OCI-LY1 (cell line): Measurements from ENCODE around the gene GTF3C5.

Source experiments
- H2AFZ ChIP-seq: fragments of 200-600 bp; sonication (generic), shearing (Covaris generic); 2 replicates; pipeline ENCODE4 v1.6.0; 2014; ENCODE audit warnings: antibody characterized with exemption, mild to moderate bottlenecking, low read length
- H3F3A ChIP-seq: fragments of 200-600 bp; sonication (generic), shearing (Covaris generic); 2 replicates; pipeline ENCODE4 v1.6.0; 2014; ENCODE audit warnings: mild to moderate bottlenecking, antibody characterized with exemption, low read length, moderate library complexity; ENCODE audit not compliant: insufficient read depth
- H3K27ac ChIP-seq: fragments of 200-600 bp; sonication (generic); 2 replicates; pipeline ENCODE4 v1.5.1; 2014; ENCODE audit warnings: low read length, mixed run types, mild to moderate bottlenecking, low read depth; ENCODE audit not compliant: poor library complexity, severe bottlenecking
- H3K27me3 ChIP-seq: fragments of 200-600 bp; sonication (generic); 2 replicates; pipeline ENCODE4 v1.6.0; 2014; ENCODE audit warnings: antibody characterized with exemption, mild to moderate bottlenecking, low read length, moderate library complexity; ENCODE audit not compliant: insufficient read depth
- H3K36me3 ChIP-seq: fragments of 200-600 bp; sonication (generic); 2 replicates; pipeline ENCODE4 v1.6.1; 2014; ENCODE audit warnings: mild to moderate bottlenecking, antibody characterized with exemption, low read length, moderate library complexity, mixed read lengths; ENCODE audit not compliant: insufficient read depth
- H3K4me1 ChIP-seq: fragments of 200-600 bp; sonication (generic); 2 replicates; pipeline ENCODE4 v1.5.1; 2014; ENCODE audit warnings: mild to moderate bottlenecking, low read length, moderate library complexity; ENCODE audit not compliant: insufficient read depth, severe bottlenecking
- H3K4me2 ChIP-seq: fragments of 200-600 bp; sonication (generic), shearing (Covaris generic); 2 replicates; pipeline ENCODE4 v1.6.1; 2014; ENCODE audit warnings: low read length
- H3K4me3 ChIP-seq: fragments of 200-600 bp; sonication (generic); 2 replicates; pipeline ENCODE4 v1.5.1; 2014; ENCODE audit warnings: low read length, low read depth, mild to moderate bottlenecking, mixed read lengths; ENCODE audit not compliant: poor library complexity, severe bottlenecking
- H3K79me2 ChIP-seq: fragments of 200-600 bp; shearing (Covaris generic); 2 replicates; pipeline ENCODE4 v1.6.1; 2016; ENCODE audit warnings: mixed run types, low read length, mixed read lengths; ENCODE audit not compliant: insufficient read depth
- H3K9ac ChIP-seq: fragments of 200-600 bp; sonication (generic), shearing (Covaris generic); 2 replicates; pipeline ENCODE4 v1.6.1; 2014; ENCODE audit warnings: mild to moderate bottlenecking, low read length, mixed read lengths
- H3K9me2 ChIP-seq: fragments of 200-600 bp; sonication (generic), shearing (Covaris generic); 2 replicates; pipeline ENCODE4 v1.6.1; 2014; ENCODE audit warnings: low read depth, mild to moderate bottlenecking, low read length, mixed read lengths
- H3K9me3 ChIP-seq: fragments of 200-600 bp; shearing (Covaris generic); 2 replicates; pipeline ENCODE4 v1.6.1; 2014; ENCODE audit warnings: low read length, mixed read lengths
- H4K20me1 ChIP-seq: fragments of 200-600 bp; sonication (generic), shearing (Covaris generic); 2 replicates; pipeline ENCODE4 v1.6.0; 2016; ENCODE audit warnings: mild to moderate bottlenecking, low read length; ENCODE audit not compliant: insufficient read depth
- EZH2 ChIP-seq: fragments of 200-600 bp; sonication (generic), shearing (Covaris generic); IDR thresholded peaks from 2 replicates; pipeline ENCODE4 v1.8.0; 2017; ENCODE audit warnings: borderline replicate concordance, mixed run types, mild to moderate bottlenecking, antibody characterized with exemption, low read length, moderate library complexity, mixed read lengths
- TF ChIP-seq, protein P1 (sequence below): fragments of 200-600 bp; sonication (generic), shearing (Covaris generic); IDR thresholded peaks from 2 replicates; pipeline ENCODE4 v1.5.1; 2017; ENCODE audit warnings: mild to moderate bottlenecking, antibody characterized with exemption, low read length, moderate library complexity, mixed read lengths

Gene GTF3C5

DNA sequence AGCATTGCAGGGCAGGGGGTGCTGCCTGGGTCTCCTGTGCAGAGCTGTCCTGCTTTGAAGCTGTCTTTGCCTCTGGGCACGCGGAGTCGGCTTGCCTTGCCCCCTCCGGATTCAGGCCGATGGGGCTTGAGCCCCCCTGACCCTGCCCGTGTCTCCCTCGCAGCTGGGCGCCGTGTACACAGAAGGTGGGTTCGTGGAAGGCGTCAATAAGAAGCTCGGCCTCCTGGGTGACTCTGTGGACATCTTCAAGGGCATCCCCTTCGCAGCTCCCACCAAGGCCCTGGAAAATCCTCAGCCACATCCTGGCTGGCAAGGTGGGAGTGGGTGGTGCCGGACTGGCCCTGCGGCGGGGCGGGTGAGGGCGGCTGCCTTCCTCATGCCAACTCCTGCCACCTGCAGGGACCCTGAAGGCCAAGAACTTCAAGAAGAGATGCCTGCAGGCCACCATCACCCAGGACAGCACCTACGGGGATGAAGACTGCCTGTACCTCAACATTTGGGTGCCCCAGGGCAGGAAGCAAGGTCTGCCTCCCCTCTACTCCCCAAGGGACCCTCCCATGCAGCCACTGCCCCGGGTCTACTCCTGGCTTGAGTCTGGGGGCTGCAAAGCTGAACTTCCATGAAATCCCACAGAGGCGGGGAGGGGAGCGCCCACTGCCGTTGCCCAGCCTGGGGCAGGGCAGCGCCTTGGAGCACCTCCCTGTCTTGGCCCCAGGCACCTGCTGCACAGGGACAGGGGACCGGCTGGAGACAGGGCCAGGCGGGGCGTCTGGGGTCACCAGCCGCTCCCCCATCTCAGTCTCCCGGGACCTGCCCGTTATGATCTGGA, 33.7 kb downstream of the GTF3C5 start:
- Histone ChIP-seq H3K9me2 (no peaks in the 10 kb centered on the region), H3K36me3 (no peaks in the 10 kb centered on the region), H3K27me3 (no peaks in the 10 kb centered on the region), H2AFZ (no peak overlapping the region), H3K27ac (no peak overlapping the region), H3K79me2 (no peaks in the 10 kb centered on the region), H3F3A (no peaks in the 10 kb centered on the region), H3K4me1 (peaks cover 7% of the 10 kb centered on the region), H4K20me1 (no peaks in the 10 kb centered on the region), H3K4me2 (no peak overlapping the region), H3K9me3 (no peaks in the 10 kb centered on the region), H3K4me3 (no peak overlapping the region), H3K9ac (no peak overlapping the region)
- TF ChIP-seq, protein P1, sequence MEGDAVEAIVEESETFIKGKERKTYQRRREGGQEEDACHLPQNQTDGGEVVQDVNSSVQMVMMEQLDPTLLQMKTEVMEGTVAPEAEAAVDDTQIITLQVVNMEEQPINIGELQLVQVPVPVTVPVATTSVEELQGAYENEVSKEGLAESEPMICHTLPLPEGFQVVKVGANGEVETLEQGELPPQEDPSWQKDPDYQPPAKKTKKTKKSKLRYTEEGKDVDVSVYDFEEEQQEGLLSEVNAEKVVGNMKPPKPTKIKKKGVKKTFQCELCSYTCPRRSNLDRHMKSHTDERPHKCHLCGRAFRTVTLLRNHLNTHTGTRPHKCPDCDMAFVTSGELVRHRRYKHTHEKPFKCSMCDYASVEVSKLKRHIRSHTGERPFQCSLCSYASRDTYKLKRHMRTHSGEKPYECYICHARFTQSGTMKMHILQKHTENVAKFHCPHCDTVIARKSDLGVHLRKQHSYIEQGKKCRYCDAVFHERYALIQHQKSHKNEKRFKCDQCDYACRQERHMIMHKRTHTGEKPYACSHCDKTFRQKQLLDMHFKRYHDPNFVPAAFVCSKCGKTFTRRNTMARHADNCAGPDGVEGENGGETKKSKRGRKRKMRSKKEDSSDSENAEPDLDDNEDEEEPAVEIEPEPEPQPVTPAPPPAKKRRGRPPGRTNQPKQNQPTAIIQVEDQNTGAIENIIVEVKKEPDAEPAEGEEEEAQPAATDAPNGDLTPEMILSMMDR: no peak
- TF ChIP-seq EZH2: no peak

DNA sequence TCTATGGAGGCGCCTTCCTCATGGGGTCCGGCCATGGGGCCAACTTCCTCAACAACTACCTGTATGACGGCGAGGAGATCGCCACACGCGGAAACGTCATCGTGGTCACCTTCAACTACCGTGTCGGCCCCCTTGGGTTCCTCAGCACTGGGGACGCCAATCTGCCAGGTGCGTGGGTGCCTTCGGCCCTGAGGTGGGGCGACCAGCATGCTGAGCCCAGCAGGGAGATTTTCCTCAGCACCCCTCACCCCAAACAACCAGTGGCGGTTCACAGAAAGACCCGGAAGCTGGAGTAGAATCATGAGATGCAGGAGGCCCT, 34.2 kb downstream of the GTF3C5 start:
- Histone ChIP-seq H3K27ac (no peak overlapping the region), H3K36me3 (no peaks in the 10 kb centered on the region), H3F3A (no peaks in the 10 kb centered on the region), H2AFZ (no peak overlapping the region), H3K4me3 (no peak overlapping the region), H3K27me3 (no peaks in the 10 kb centered on the region), H3K9me2 (no peaks in the 10 kb centered on the region), H3K9ac (no peak overlapping the region), H3K9me3 (no peaks in the 10 kb centered on the region), H3K79me2 (no peaks in the 10 kb centered on the region), H3K4me2 (no peak overlapping the region), H3K4me1 (peaks cover 3% of the 10 kb centered on the region), H4K20me1 (no peaks in the 10 kb centered on the region)
- TF ChIP-seq EZH2: no peak
- TF ChIP-seq, protein P1: no peak

DNA sequence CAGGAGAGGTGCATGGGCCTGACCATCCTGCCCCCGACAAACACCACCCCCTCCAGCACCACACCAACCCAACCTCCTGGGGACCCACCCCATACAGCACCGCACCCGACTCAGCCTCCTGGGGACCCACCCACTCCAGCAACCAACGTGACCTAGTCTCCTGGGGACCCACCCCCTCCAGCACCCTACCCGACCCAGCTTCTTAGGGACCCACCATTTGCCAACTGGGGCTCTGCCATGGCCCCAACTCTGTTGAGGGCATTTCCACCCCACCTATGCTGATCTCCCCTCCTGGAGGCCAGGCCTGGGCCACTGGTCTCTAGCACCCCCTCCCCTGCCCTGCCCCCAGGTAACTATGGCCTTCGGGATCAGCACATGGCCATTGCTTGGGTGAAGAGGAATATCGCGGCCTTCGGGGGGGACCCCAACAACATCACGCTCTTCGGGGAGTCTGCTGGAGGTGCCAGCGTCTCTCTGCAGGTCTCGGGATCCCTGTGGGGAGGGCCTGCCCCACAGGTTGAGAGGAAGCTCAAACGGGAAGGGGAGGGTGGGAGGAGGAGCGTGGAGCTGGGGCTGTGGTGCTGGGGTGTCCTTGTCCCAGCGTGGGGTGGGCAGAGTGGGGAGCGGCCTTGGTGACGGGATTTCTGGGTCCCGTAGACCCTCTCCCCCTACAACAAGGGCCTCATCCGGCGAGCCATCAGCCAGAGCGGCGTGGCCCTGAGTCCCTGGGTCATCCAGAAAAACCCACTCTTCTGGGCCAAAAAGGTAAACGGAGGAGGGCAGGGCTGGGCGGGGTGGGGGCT, 35.6 kb downstream of the GTF3C5 start:
- no peak for TF ChIP-seq EZH2
- TF ChIP-seq, protein P1: no peak
- no peaks in the 10 kb centered on the region for H3K9me2 ChIP-seq

More for the DNA sequence above, 35.6 kb downstream of the GTF3C5 start:
- Histone ChIP-seq H3K79me2 (no peaks in the 10 kb centered on the region), H3K27me3 (no peaks in the 10 kb centered on the region), H3K9me3 (no peaks in the 10 kb centered on the region), H3K4me1 (no peaks in the 10 kb centered on the region), H4K20me1 (no peaks in the 10 kb centered on the region), H3K9ac (no peak overlapping the region), H3K4me3 (no peak overlapping the region), H3F3A (no peaks in the 10 kb centered on the region), H3K36me3 (no peaks in the 10 kb centered on the region), H3K27ac (no peak overlapping the region), H2AFZ (no peak overlapping the region), H3K4me2 (no peak overlapping the region)
